H1 (cell line): ENCODE results near the gene NCOA6. TPM values are rescaled to one million over a fixed set of nuclear protein-coding genes. Genes with fewer than 3 reads are reported as not detected.

Source experiments
- CREB1 ChIP-seq: IDR thresholded peaks from 2 replicates; pipeline ENCODE4 v1.6.1; 2012; ENCODE audit warnings: inconsistent platforms
- MAFK ChIP-seq: IDR thresholded peaks from 2 replicates; pipeline ENCODE4 v1.6.1; 2012; ENCODE audit warnings: low read depth, mild to moderate bottlenecking, improper control_type of control experiment, low read length
- polyA plus RNA-seq, 7 experiments: library from polyadenylated mRNA; depleted of rRNA in 3 of 7; stranded (reverse) in 5 of 7; unstranded in 2 of 7; fragments of >200 nt in 5 of 7; fragments of 200-250 nt in 2 of 7; gene quantifications; 1 replicate in 5 of 7; 2 replicates in 1 of 7; 4 replicates in 1 of 7; pipeline versions ENCODE4 v1.2.1 to v1.2.3, GENCODE V29; 2011 to 2013; ENCODE audit warnings: missing spikeins in 2 of 7, mixed read lengths in 2 of 7
- total RNA-seq: library from RNA; stranded (reverse); fragmentation: NEBNext Ultra II Directional; extraction: Animal tissue kit (Norgen Biotek cat#: 25700); gene quantifications from 2 replicates; pipeline ENCODE4 v1.2.1, GENCODE V29; 2021

NCOA6 gene
- total and polyA plus RNA-seq, 2 of the 8 experiments (the other 6 are each of a cell fraction or from before 2014, with no cell fraction given): 9.0 to 9.5 TPM

GRCh38 chr20:34842143-34842542 lies 16.7 kb upstream of the NCOA6 start (continued):
- TF ChIP-seq CREB1: no peak
- TF ChIP-seq MAFK: no peak
- TF ChIP-seq, all 59 proteins: peak for 0
